Stimulated activated CD8-positive, alpha-beta memory T cell treated with anti-CD3 and anti-CD28 coated beads, Interleukin-7, amount 100 ng/mL, for 48 hours (primary cell): Measurements from ENCODE around the gene POLR2E.
A peak's percentile ranks its signal among the peaks of the same experiment; 100 is the strongest.

Experiments used
- DNase-seq, 2 donors: peaks; one replicate each; pipeline ENCODE4 v3.0.0-alpha.2; 2020; ENCODE audit warnings: low read depth in 1 of 2; ENCODE audit errors: extremely low read depth in 1 of 2

Gene POLR2E

GRCh38 chr19:1111641-1112267 lies 16.6 kb upstream of the POLR2E start:
- DNase-seq = no peak

DNA sequence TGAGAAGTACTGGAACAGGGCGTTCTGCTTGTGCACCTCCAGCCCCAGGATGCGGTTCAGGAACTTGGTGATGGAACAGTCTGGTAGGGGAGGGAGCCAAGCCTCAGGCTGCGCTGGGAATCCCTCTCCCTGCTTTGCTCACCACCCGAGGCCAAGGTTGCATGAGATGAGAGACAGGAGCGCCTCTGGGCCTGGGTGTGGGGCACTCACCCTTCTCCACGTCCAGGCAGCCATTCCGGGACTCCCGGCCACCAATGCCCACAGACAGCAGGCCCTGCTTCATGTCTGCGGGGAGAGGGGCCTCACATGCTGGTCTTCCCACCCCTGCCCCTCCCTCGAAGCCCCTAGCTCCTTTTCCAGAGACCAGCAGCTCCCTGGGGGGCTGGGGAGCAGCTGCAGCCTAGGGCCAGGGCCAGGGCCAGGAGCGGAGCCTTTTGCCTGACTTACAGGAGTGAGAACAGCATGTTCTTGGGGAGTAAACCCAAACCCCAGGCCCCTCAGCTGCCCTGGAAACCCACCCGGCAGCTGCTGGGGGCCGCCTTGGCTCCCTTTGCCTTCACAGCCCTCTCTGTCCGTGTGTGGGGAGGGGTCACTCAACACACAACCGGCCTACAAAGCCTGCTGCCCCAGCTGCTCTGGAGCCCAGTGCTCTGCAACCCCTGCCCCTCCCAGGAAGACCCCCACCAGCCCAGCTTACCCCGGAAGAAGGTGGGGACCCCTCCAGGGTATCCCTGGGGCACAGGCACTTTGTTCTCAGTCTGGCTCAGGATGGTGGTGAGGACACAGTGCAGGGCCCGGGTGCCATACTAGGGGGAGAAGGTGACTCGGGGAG lies 15.8 kb upstream of the POLR2E start:
- no peak for DNase-seq

GRCh38 chr19:1109697-1110671 lies 14.8 kb upstream of the POLR2E start:
- DNase-seq = no peak

DNA sequence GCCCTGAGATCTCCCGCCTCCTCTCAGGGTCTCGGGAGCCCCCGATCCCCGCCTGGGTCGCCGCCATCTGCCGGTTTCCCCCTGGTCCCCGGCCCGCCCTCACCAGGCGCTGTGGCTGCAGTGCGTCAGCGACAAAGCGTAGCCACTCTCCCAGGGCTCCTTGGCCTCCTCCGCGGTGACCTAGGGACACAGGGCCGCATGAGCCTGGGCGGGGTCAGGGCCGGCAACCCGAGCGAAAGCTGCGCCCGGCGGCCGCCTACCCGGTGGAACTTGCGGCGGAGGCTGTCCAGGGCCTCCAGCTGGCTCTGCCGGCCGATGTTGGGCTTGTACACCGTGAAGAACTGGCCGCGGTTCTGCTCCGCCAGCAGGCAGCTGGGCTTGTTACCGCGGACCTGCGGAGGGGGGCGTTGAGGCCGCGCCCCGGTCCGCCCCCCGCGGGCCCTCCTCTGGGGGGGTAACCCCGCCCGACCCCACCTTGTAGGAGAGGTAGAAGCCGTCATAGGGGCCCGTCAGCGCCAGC lies 13.9 kb upstream of the POLR2E start:
- no peak for DNase-seq

DNA sequence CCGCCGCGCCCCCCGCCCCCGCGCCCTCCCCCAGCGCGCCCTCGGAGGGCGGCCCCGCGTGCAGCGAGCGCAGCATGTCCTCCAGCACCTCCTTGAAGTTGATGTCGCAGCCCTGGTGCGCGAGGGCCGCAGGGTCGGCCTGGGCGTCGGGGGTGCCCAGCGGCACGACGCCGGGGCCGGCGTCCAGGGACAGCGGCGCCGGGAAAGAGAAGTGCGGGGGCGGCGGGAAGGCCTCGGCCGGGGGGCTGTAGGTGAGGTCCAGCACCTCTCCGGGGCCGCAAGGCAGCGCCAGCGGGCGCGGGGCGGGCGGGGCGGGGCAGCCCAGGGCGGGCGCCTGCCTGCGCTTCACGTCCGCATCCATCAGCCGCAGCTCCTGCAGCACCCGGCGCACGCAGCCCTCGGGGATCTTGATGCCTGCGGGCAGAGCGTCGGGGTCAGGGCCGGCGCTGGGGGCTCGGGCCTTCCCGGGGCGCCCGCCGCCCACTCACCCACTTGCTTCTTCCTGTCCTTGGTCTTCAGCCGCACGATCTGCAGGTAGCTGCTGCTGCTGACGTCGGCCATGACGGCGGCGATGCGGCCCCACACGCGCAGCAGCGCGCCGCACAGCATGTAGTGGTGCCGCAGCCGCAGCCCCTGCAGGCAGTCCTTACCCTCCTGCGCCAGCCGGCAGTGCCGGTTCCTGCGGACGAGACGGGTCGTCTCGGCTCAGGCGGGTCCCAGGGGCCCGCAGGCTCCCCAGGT lies 13.3 kb upstream of the POLR2E start:
- no peak for DNase-seq

GRCh38 chr19:1107661-1108261 lies 12.6 kb upstream of the POLR2E start:
- DNase-seq = no peak

DNA sequence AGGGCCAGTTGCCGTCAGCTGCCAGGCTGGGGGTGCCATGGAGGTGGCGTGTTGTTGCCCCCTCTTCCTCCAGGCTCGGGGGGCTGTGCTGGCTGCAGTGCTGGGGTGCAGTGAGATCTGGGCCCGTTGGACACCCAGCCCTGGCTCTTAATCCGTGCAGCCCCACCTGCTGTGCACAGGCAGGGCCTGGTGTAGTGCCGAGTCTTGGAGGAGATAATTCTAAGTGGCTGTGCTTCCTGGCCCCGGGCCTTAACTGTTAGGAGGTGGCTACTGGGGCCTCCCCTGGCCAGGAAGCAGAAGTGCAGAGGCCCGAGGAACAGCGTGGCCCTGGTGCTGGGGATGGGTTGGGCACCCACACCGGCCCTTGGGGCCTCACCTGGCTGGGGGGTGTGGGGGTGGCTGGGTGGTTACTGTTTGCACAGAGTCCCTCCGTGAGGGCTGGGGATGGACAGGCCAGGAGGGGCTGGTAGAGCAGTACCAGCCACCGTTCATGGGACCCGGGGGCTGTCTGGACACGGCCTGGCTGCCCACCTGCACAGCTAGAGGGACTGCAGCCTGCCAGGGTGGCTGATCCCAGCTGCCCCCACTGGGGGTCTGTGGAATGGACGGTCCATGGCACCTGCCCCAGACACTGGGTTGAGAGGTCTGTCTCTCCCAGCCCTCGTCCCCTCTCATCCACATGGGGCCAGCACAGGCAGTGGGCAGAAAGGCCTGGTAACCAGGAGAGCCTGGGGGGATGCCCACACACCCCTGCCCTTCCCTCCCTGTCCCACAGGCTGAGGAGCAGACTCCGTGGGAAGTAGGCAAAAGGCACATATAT lies 11.9 kb upstream of the POLR2E start:
- DNase-seq = no peak

DNA sequence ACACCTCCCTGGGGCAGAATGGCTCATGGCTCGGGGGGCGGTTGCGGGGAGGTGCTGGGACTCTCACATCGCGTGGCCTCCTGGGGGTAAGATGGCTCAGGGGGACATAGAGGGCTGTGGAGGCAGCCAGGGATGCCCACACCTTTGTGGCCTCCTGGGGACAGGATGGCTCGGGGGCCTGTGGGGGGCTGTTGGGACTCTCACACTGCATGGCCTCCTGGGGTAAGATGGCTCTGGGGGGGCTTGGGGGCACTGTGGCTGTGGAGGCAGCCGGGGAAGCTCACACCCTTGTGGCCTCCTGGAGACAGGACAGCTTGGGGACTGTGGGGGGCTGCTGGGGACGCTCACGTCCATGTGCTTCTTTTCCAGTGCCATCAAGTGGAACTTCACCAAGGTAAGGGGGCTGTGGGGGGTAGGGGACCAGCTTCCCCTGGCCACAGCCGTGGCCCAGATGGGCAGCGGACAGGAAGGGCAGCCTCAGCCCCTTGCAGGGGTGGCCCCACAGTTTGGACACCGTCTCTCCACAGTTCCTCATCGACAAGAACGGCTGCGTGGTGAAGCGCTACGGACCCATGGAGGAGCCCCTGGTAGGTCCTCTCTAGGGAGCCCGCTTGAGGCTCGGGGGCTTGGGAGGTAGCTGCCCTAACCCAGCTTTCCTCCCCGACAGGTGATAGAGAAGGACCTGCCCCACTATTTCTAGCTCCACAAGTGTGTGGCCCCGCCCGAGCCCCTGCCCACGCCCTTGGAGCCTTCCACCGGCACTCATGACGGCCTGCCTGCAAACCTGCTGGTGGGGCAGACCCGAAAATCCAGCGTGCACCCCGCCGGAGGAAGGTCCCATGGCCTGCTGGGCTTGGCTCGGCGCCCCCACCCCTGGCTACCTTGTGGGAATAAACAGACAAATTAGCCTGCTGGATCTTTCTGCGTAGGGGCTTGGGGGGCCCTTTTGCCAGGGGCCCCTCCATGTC lies 11.0 kb upstream of the POLR2E start:
- no peak for DNase-seq

DNA sequence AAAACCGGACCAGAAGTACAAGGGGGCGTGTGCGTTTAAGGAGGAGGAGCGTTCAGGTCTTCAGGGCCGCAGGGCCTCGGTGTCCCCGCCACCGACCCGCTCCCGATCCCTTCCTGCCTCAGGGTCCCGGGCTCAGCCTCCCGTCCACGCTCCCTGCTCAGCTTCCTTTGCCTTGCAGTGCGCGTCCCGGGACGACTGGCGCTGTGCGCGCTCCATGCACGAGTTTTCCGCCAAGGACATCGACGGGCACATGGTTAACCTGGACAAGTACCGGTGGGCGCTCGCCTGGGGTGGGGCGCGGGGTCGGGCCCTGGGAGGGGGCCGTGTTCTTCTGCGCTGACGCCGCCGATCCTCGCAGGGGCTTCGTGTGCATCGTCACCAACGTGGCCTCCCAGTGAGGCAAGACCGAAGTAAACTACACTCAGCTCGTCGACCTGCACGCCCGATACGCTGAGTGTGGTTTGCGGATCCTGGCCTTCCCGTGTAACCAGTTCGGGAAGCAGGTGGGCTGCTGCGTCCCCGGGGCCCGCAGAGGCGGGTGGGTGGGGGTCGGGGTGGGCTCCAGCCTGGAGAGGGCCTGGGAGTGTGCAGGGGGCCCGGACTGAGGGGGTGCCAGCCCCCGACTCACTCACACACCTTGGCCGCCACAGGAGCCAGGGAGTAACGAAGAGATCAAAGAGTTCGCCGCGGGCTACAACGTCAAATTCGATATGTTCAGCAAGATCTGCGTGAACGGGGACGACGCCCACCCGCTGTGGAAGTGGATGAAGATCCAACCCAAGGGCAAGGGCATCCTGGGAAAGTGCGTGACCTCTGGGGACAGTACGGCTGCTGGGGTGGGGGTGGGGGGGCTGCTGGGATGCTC lies 10.1 kb upstream of the POLR2E start:
- DNase-seq = no peak

- DNase-seq = peak in 1 of 2 donors; percentile 61
Observed at GRCh38 chr19:1104311-1105007, 9.3 kb upstream of the POLR2E start.

- DNase-seq = peak; percentile 96 to 97
Observed at GRCh38 chr19:1103708-1104310, 8.6 kb upstream of the POLR2E start, which contains the start of gene GPX4. Gene GPX4, plus strand, starts transcription at chr19:1103994. Its CDS starts 50 bp downstream, at chr19:1104044.

GRCh38 chr19:1103132-1103707 lies 8.0 kb upstream of the POLR2E start:
- DNase-seq = no peak

DNA sequence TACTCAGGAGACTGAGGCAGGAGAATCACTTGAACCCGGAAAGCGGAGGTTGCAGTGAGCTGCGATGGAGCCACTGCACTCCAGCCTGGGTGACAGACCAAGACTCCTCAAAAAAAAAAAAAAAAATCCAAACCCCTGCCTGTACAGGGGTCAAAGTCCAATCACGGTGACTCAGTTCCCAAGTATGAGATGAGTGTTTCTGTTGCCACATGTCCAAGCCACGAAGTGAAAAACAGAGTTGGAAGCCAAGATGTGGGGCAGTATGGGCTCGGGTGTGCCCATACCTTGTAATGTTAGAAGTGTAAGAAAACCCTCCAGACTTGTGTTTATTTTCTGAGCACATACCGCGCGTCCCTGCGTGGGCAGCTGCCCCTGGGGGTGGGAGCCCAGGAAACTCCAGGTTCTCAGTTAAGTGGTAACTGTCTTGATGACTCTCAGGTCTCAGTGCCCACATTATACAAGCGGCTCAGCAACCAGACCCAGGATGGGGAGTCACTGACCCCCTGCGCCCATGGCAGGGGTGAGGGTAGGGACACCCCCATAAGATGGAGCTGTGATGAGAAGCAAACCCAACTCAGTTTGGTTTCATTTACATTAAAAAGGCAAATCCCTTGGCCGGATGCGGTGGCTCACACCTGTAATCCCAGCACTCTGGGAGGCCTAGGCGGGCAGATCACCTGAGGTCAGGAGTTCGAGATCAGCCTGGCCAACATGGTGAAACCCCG lies 7.4 kb upstream of the POLR2E start:
- DNase-seq = peak; percentile 66 to 86

DNA sequence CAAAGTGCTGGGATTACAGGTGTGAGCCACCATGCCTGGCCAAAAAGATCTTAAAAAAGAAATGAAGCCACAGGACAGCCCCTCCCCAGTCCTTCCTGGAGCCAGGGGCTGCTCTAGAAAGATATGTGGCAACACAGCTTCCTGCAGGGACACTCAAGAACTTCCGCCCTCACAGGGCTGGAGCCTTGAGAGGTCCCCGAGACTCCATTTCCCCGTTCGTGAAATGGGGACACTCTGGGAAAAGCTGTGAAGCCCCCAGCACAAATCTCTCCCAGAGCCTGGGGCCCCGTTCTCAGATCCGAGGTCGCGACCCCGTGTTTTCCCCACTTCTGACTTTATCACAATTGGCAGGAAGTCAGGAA lies 6.1 kb upstream of the POLR2E start:
- DNase-seq = no peak
